ENCODE results near the gene HNRNPU.

HNRNPU gene

GRCh38 chr1:244802556-244803239, 61.6 kb downstream of the HNRNPU start:
- no peak for DNase-seq (ENCODE audit: low read depth)

GRCh38 chr1:244802041-244802440, 62.3 kb downstream of the HNRNPU start:
- no peak for DNase-seq (ENCODE audit: low read depth)

GRCh38 chr1:244801246-244801645, 63.1 kb downstream of the HNRNPU start:
- peak; percentile 26 for DNase-seq (ENCODE audit: low read depth)

- DNase-seq (ENCODE audit: low read depth), result no peak
Measured at GRCh38 chr1:244800821-244801220, 63.5 kb downstream of the HNRNPU start.

Data from EH (cell line).